ENCODE data around the gene LRRC27.

The LRRC27 gene

GRCh38 chr10:132402781-132403241, 70.8 kb downstream of the LRRC27 start:
- no peak for DNase-seq (ENCODE audit: low read depth)

- no peak for DNase-seq (ENCODE audit: low read depth)
Observed at GRCh38 chr10:132403511-132404168, 71.6 kb downstream of the LRRC27 start.

GRCh38 chr10:132404169-132404880, 72.3 kb downstream of the LRRC27 start:
- DNase-seq (ENCODE audit: low read depth), result no peak

- DNase-seq (ENCODE audit: low read depth), result no peak
Observed at GRCh38 chr10:132404911-132405462, 73.0 kb downstream of the LRRC27 start.

- no peak for DNase-seq (ENCODE audit: low read depth)
Observed at GRCh38 chr10:132405463-132405991, 73.5 kb downstream of the LRRC27 start.

GRCh38 chr10:132406181-132406580, 74.2 kb downstream of the LRRC27 start:
- no peak for DNase-seq (ENCODE audit: low read depth)

- DNase-seq (ENCODE audit: low read depth), result no peak
Observed at GRCh38 chr10:132406750-132407149, 74.8 kb downstream of the LRRC27 start.

- DNase-seq (ENCODE audit: low read depth), result no peak
Observed at GRCh38 chr10:132407243-132407746, 75.3 kb downstream of the LRRC27 start.

- no peak for DNase-seq (ENCODE audit: low read depth)
Observed at GRCh38 chr10:132407846-132408278, 75.9 kb downstream of the LRRC27 start.

GRCh38 chr10:132408367-132408781, 76.4 kb downstream of the LRRC27 start:
- no peak for DNase-seq (ENCODE audit: low read depth)

- DNase-seq (ENCODE audit: low read depth), result no peak
Observed at GRCh38 chr10:132408823-132409666, 77.1 kb downstream of the LRRC27 start.

GRCh38 chr10:132409667-132410028, 77.7 kb downstream of the LRRC27 start:
- no peak for DNase-seq (ENCODE audit: low read depth)

- DNase-seq (ENCODE audit: low read depth), result no peak
Observed at GRCh38 chr10:132410056-132410778, 78.2 kb downstream of the LRRC27 start.

- no peak for DNase-seq (ENCODE audit: low read depth)
Observed at GRCh38 chr10:132410779-132411532, 79.0 kb downstream of the LRRC27 start.

- DNase-seq (ENCODE audit: low read depth), result no peak
Observed at GRCh38 chr10:132411561-132412253, 79.7 kb downstream of the LRRC27 start.

- no peak for DNase-seq (ENCODE audit: low read depth)
Observed at GRCh38 chr10:132412316-132413192, 80.6 kb downstream of the LRRC27 start.

GRCh38 chr10:132413226-132414205, 81.5 kb downstream of the LRRC27 start:
- DNase-seq (ENCODE audit: low read depth), result no peak

All from stimulated activated CD8-positive, alpha-beta memory T cell treated with anti-CD3 and anti-CD28 coated beads, Interleukin-15, amount 100 ng/mL, for 24 hours (primary cell).